ENCODE results near the gene PCDHB15. TPM values are rescaled to one million over a fixed set of nuclear protein-coding genes. Genes with fewer than 3 reads are reported as not detected.

The PCDHB15 gene
- total RNA-seq, 4 donors from 2014 or later, result 0.34 to 1.9 (median 0.96) TPM

DNA sequence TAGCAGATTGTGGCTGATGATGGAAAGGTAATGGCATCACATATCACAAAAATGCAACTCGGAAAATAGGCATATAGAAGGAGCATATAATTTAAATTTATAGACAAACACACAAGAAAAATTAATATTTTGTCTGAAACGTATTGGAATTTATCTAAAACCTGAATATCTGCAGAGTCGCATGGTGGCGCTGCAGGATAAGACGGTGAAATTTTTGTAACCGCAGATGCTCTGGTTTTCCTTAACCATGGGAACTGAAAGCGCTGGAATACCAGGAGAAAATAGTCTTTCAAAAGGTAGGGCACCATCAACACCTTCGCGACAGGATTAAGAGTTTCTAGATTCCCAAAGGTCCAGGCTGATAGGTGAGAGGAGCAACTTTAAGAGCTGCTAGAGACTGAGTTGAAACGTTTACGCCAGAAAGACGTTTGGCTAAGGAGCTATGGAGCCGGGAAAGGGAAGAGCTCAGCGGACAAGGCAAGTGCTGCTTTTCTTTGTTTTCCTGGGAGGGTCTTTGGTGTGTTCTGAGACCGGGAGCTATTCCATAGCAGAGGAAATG lies 11.0 kb upstream of the PCDHB15 start:
- TF ChIP-seq, protein P1, sequence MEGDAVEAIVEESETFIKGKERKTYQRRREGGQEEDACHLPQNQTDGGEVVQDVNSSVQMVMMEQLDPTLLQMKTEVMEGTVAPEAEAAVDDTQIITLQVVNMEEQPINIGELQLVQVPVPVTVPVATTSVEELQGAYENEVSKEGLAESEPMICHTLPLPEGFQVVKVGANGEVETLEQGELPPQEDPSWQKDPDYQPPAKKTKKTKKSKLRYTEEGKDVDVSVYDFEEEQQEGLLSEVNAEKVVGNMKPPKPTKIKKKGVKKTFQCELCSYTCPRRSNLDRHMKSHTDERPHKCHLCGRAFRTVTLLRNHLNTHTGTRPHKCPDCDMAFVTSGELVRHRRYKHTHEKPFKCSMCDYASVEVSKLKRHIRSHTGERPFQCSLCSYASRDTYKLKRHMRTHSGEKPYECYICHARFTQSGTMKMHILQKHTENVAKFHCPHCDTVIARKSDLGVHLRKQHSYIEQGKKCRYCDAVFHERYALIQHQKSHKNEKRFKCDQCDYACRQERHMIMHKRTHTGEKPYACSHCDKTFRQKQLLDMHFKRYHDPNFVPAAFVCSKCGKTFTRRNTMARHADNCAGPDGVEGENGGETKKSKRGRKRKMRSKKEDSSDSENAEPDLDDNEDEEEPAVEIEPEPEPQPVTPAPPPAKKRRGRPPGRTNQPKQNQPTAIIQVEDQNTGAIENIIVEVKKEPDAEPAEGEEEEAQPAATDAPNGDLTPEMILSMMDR (IDR thresholded peaks at IDR 0.05; ENCODE audit: low read depth), result no peak

GRCh38 chr5:141236516-141237313 lies 8.5 kb upstream of the PCDHB15 start:
- TF ChIP-seq, protein P1 (IDR thresholded peaks at IDR 0.05; ENCODE audit: low read depth), result no peak

GRCh38 chr5:141241496-141241895 lies 3.7 kb upstream of the PCDHB15 start:
- TF ChIP-seq, protein P1 (IDR thresholded peaks at IDR 0.05; ENCODE audit: low read depth), result no peak

GRCh38 chr5:141250576-141250975 lies 5.4 kb downstream of the PCDHB15 start:
- TF ChIP-seq, protein P1 (IDR thresholded peaks at IDR 0.05; ENCODE audit: low read depth), result no peak

- TF ChIP-seq, protein P1 (IDR thresholded peaks at IDR 0.05; ENCODE audit: low read depth), result no peak
These were observed 13.3 kb downstream of the PCDHB15 start for GRCh38 chr5:141258464-141258863.

- TF ChIP-seq, protein P1 (IDR thresholded peaks at IDR 0.05; ENCODE audit: low read depth), result no peak
These were observed 13.8 kb downstream of the PCDHB15 start for GRCh38 chr5:141258948-141259347.

DNA sequence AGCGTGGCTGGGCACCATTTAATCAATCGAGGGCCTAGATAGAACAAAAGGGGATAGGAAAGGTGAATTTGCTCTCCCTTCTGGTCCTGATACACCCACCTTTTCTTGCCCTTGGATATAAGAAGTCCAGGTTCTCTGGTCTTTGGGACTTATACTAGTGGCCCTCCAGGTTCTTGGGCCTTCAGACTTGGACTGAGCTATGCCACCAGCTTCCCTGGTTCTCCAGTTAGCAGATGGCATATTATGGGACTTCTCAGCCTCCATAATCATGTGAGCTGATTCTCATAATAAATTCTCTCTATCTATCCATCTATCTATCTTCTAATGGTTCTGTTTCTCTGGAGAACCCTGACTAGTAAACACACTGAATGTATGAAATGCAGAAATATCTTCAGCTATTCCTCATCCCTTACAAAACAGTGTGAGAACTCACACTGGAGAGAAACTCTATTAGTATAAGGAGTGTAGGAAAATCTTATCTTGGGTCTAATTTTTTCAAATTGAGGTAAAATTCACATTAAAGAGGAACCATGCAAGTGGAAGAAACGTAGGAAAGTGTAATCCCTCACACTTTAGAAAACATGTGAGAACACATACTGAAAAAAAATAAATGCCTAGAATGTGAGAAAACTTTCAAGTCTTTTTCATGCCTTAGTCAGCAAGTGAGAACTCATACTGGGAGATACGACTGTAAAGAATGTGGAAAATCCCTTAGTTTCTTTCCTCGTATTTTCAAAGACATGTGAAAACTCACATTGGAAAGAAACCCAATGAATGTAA lies 15.5 kb downstream of the PCDHB15 start:
- TF ChIP-seq, protein P1 (IDR thresholded peaks at IDR 0.05; ENCODE audit: low read depth), result no peak

Data from subcutaneous adipose tissue (tissue), 4 donors.